ENCODE measurements around the gene CPD.
"Not testable (repeated sequence)": the region's sequence is repeated elsewhere in the genome, so short reads cannot be mapped to it uniquely, and the experiment has no call there.

Gene CPD

GRCh38 chr17:30426292-30426691, 47.6 kb downstream of the CPD start:
- no peak for DNase-seq (ENCODE audit: low read depth in 3 of 3)

- no peak for DNase-seq (ENCODE audit: low read depth in 3 of 3)
Observed at GRCh38 chr17:30427611-30428010, 48.9 kb downstream of the CPD start.

GRCh38 chr17:30429155-30429554, 50.4 kb downstream of the CPD start:
- DNase-seq (ENCODE audit: low read depth in 3 of 3): no peak

- DNase-seq (ENCODE audit: low read depth in 3 of 3): no peak
Observed at GRCh38 chr17:30433514-30433913, 54.8 kb downstream of the CPD start.

- no peak for DNase-seq (ENCODE audit: low read depth in 3 of 3)
Observed at GRCh38 chr17:30436729-30437128, 58.0 kb downstream of the CPD start.

- no peak for DNase-seq (ENCODE audit: low read depth in 3 of 3)
Observed at GRCh38 chr17:30443721-30444120, 65.0 kb downstream of the CPD start.

GRCh38 chr17:30446640-30447039, 67.9 kb downstream of the CPD start:
- DNase-seq (ENCODE audit: low read depth in 3 of 3): not testable (repeated sequence)

- DNase-seq (ENCODE audit: low read depth in 3 of 3): no peak
Observed at GRCh38 chr17:30449480-30449879, 70.8 kb downstream of the CPD start.

- DNase-seq (ENCODE audit: low read depth in 3 of 3): no peak
Observed at GRCh38 chr17:30450125-30451027, 71.6 kb downstream of the CPD start.

GRCh38 chr17:30454635-30455034, 75.9 kb downstream of the CPD start:
- no peak for DNase-seq (ENCODE audit: low read depth in 3 of 3)

GRCh38 chr17:30458371-30458770, 79.6 kb downstream of the CPD start:
- no peak for DNase-seq (ENCODE audit: low read depth in 3 of 3)

GRCh38 chr17:30458797-30459413, 80.2 kb downstream of the CPD start:
- not testable (repeated sequence) for DNase-seq (ENCODE audit: low read depth in 3 of 3)

GRCh38 chr17:30468465-30468864, 89.7 kb downstream of the CPD start:
- DNase-seq (ENCODE audit: low read depth in 3 of 3): no peak

- DNase-seq (ENCODE audit: low read depth in 3 of 3): no peak
Observed at GRCh38 chr17:30472238-30472890, 93.6 kb downstream of the CPD start.

GRCh38 chr17:30475206-30475605, 96.5 kb downstream of the CPD start:
- DNase-seq (ENCODE audit: low read depth in 3 of 3): no peak

GRCh38 chr17:30476726-30477082, 98.0 kb downstream of the CPD start:
- DNase-seq (ENCODE audit: low read depth in 3 of 3): peak in 1 of 3 experiments; percentile 5

GRCh38 chr17:30477083-30477773, 98.5 kb downstream of the CPD start, which contains the start of gene GOSR1:
GOSR1 (plus strand) TSS chr17:30477408; CDS start chr17:30477434, 26 bp downstream.
- DNase-seq (ENCODE audit: low read depth in 3 of 3): peak; percentile 84 to 91 (median 88)

- no peak for DNase-seq (ENCODE audit: low read depth in 3 of 3)
Observed at GRCh38 chr17:30477774-30478115, 99.0 kb downstream of the CPD start.

GRCh38 chr17:30482555-30482954, 103.8 kb downstream of the CPD start:
- no peak for DNase-seq (ENCODE audit: low read depth in 3 of 3)

GRCh38 chr17:30483159-30483558, 104.4 kb downstream of the CPD start:
- DNase-seq (ENCODE audit: low read depth in 3 of 3): no peak

GRCh38 chr17:30493780-30494179, 115.1 kb downstream of the CPD start:
- no peak for DNase-seq (ENCODE audit: low read depth in 3 of 3)

GRCh38 chr17:30495586-30495985, 116.9 kb downstream of the CPD start:
- no peak for DNase-seq (ENCODE audit: low read depth in 3 of 3)
